Kidney (tissue), 14 donors: Measurements from ENCODE around the gene COL11A1. TPM values are rescaled to one million over a fixed set of nuclear protein-coding genes. Genes with fewer than 3 reads are reported as not detected.
"Not testable (repeated sequence)": the region's sequence is repeated elsewhere in the genome, so short reads cannot be mapped to it uniquely, and the experiment has no call there.

Experiments
- DNase-seq, 5 donors: peaks; one replicate each; pipeline ENCODE4 v3.0.0-alpha.2; 2013 to 2020
- FAIRE-seq: peaks from 2 replicates; lab custom pipeline; 2012; peaks lifted over from hg19 to GRCh38; lab: Jason Lieb, UNC
- H3K27ac ChIP-seq, 2 donors: one replicate each; pipeline ENCODE4 v1.7.0; 2013; ENCODE audit warnings: low read depth in 2 of 2, low read length in 2 of 2, inconsistent platforms in 1 of 2
- H3K27me3 ChIP-seq: one replicate; pipeline ENCODE4 v1.7.1; 2013; ENCODE audit warnings: low read length, inconsistent platforms; ENCODE audit not compliant: control insufficient read depth, insufficient read depth
- H3K36me3 ChIP-seq, 3 donors: one replicate each; pipeline versions ENCODE4 v1.7.0 to v1.7.1; 2013; ENCODE audit warnings: low read length in 3 of 3, control low read depth in 1 of 3, inconsistent platforms in 1 of 3; ENCODE audit not compliant: insufficient read depth in 3 of 3, control insufficient read depth in 2 of 3
- H3K4me1 ChIP-seq, 3 donors: one replicate each; pipeline versions ENCODE4 v1.7.0 to v1.7.1; 2013; ENCODE audit warnings: low read length in 3 of 3, inconsistent platforms in 1 of 3, low read depth in 1 of 3; ENCODE audit not compliant: control insufficient read depth in 2 of 3, insufficient read depth in 2 of 3
- H3K4me3 ChIP-seq, 3 donors: one replicate each; pipeline versions ENCODE4 v1.7.0 to v1.8.1; 2013; ENCODE audit warnings: low read length in 3 of 3, control low read depth in 1 of 3, inconsistent platforms in 1 of 3
- H3K9ac ChIP-seq, 3 donors: one replicate each; pipeline versions ENCODE4 v1.7.0 to v1.7.1; 2013; ENCODE audit warnings: low read length in 3 of 3, control low read depth in 1 of 3, inconsistent platforms in 1 of 3
- H3K9me3 ChIP-seq, 3 donors: one replicate each; pipeline versions ENCODE4 v1.7.0 to v1.7.1; 2013; ENCODE audit warnings: low read length in 3 of 3, control low read depth in 1 of 3, inconsistent platforms in 1 of 3; ENCODE audit not compliant: control insufficient read depth in 2 of 3, insufficient read depth in 1 of 3
- CTCF ChIP-seq: IDR thresholded peaks from 3 replicates; pipeline ENCODE4 v1.5.1; 2012; ENCODE audit warnings: mild to moderate bottlenecking, moderate library complexity, borderline replicate concordance; ENCODE audit not compliant: insufficient read depth; ENCODE audit errors: extremely low read depth
- intact Hi-C: fragments of 100-400 bp; cut with DNase I; formaldehyde crosslinking; loops from one replicate; pipeline ENCODE4 v1.11.1; 2022
- polyA plus RNA-seq: library from polyadenylated mRNA; stranded (reverse); fragments of 350-450 nt; fragmentation: Illumina TruSeq; extraction: RNeasy Lipid Tissue Mini Kit (QIAGEN cat#74804); gene quantifications from one replicate; pipeline ENCODE4 v1.2.3, GENCODE V29; 2014; ENCODE audit warnings: low read depth, low replicate concordance; ENCODE audit not compliant: insufficient read depth
- total RNA-seq: library from RNA; stranded (reverse); fragmentation: NEBNext Ultra II Directional; extraction: Animal tissue kit (Norgen Biotek cat#: 25700); gene quantifications from one replicate; pipeline ENCODE4 v1.2.1, GENCODE V29; 2021
- donor health status: control.
- donor health status: control.
- donor health status: control.
- donor health status: control.
- donor health status: control.
- donor health status: DM: yes; HTN: yes; CAD: no.
- donor health status: Normal renal cell carcinoma (clear cell type).

Gene COL11A1
- total and polyA plus RNA-seq, 2 donors from 2014 or later = 0.35 TPM; not detected in 1

- intact Hi-C loops = no loop called here
- Histone ChIP-seq H3K4me1 (no peaks in the 10 kb centered on the region), H3K4me3 (no peak overlapping the region), H3K9ac (no peak overlapping the region), H3K27ac (no peak overlapping the region), H3K27me3 (no peaks in the 10 kb centered on the region), H3K36me3 (no peaks in the 10 kb centered on the region), H3K9me3 (no peaks in the 10 kb centered on the region)
- TF ChIP-seq CTCF = no peak
- FAIRE-seq (no peak), DNase-seq (no peak)
These were observed 20.9 kb upstream of the COL11A1 start for GRCh38 chr1:103129255-103129654.

- H3K9ac ChIP-seq, intact Hi-C loops, H3K9me3 ChIP-seq, H3K4me1 ChIP-seq, H3K36me3 ChIP-seq, H3K4me3 ChIP-seq, DNase-seq, FAIRE-seq, H3K27ac ChIP-seq, H3K27me3 ChIP-seq: not testable (repeated sequence)
These were observed 19.9 kb upstream of the COL11A1 start for GRCh38 chr1:103128256-103128655.

- no peak overlapping the region for H3K27ac ChIP-seq
- H3K27me3 ChIP-seq = no peaks in the 10 kb centered on the region
- H3K4me3 ChIP-seq = no peak overlapping the region
- intact Hi-C loops = no loop called here
- peaks cover 0 to 2% (median 0%) of the 10 kb centered on the region in 3 donors for H3K9me3 ChIP-seq
- TF ChIP-seq CTCF = no peak
- no peak overlapping the region for H3K9ac ChIP-seq
- no peaks in the 10 kb centered on the region for H3K4me1 ChIP-seq
- FAIRE-seq (no peak), DNase-seq (no peak)
- H3K36me3 ChIP-seq = no peaks in the 10 kb centered on the region
These were observed 16.9 kb upstream of the COL11A1 start for GRCh38 chr1:103125219-103125618.

- intact Hi-C loops = no loop called here
- H3K36me3 ChIP-seq = no peaks in the 10 kb centered on the region
- no peak overlapping the region for H3K9ac ChIP-seq
- FAIRE-seq (no peak), DNase-seq (no peak)
- no peaks in the 10 kb centered on the region for H3K27me3 ChIP-seq
- H3K27ac ChIP-seq = no peak overlapping the region
- no peak for TF ChIP-seq CTCF
- peaks cover 0 to 2% (median 0%) of the 10 kb centered on the region in 3 donors for H3K9me3 ChIP-seq
- H3K4me3 ChIP-seq = no peak overlapping the region
- H3K4me1 ChIP-seq = no peaks in the 10 kb centered on the region
These were observed 14.8 kb upstream of the COL11A1 start for GRCh38 chr1:103122983-103123720.
